ENCODE data around the gene SERBP1.

- TF ChIP-seq CTCF (tag by site-specific recombination; IDR thresholded peaks at IDR 0.05) = no peak
- TF ChIP-seq ZNF114 (tag by site-specific recombination; IDR thresholded peaks at IDR 0.05) = no peak
Measured at GRCh38 chr1:67446893-67447292, 16.7 kb upstream of the SERBP1 start.
